M059J (cell line): Measurements from ENCODE around the gene APPBP2. TPM values are rescaled to one million over a fixed set of nuclear protein-coding genes. Genes with fewer than 3 reads are reported as not detected.

Source experiments
- DNase-seq: peaks from one replicate; pipeline ENCODE4 v3.0.0-alpha.2; 2012; ENCODE audit warnings: low read depth
- total RNA-seq: library from RNA; depleted of rRNA; stranded (reverse); fragments of >200 nt; shearing (Covaris generic); gene quantifications from 2 replicates; pipeline ENCODE4 v1.2.3, GENCODE V29; 2014; rRNA removed

APPBP2 gene
- total RNA-seq, 1 experiment from 2014 or later = 30.2 TPM

- no peak for DNase-seq
Observed at GRCh38 chr17:60396412-60396811, 129.6 kb downstream of the APPBP2 start.

GRCh38 chr17:60395508-60396065 is 130.5 kb downstream of the APPBP2 start:
- DNase-seq = no peak

- DNase-seq = no peak
Observed at GRCh38 chr17:60393840-60394723, 132.0 kb downstream of the APPBP2 start.

Other genes starting within 250 kb of the APPBP2 start
- gene USP32, start 134.1 kb downstream of the APPBP2 start, total RNA-seq = 24.5 and 31.4 TPM in 2 replicates
- not detected in 2 replicates for gene CHCT1, start 103.8 kb downstream of the APPBP2 start, total RNA-seq
- 9.0 and 10.6 TPM in 2 replicates for gene PPM1D, start 74.0 kb upstream of the APPBP2 start, total RNA-seq
- 5.2 and 9.3 TPM in 2 replicates for gene BCAS3, start 151.6 kb upstream of the APPBP2 start, total RNA-seq